HG03135 (cell line): ENCODE results near the gene CCT7.
"Not testable (repeated sequence)": the region's sequence is repeated elsewhere in the genome, so short reads cannot be mapped to it uniquely, and the experiment has no call there.

ENCODE experiments used
- ATAC-seq: cut with Tn5 transposase; IDR thresholded peaks from one replicate; pipeline ENCODE4 v1.9.1; 2021; ENCODE audit warnings: mild to moderate bottlenecking, moderate library complexity; ENCODE audit not compliant: unreplicated experiment

CCT7 gene

GRCh38 chr2:73254343-73255006 is 20.4 kb downstream of the CCT7 start:
- ATAC-seq, result no peak

GRCh38 chr2:73255007-73255644 is 21.0 kb downstream of the CCT7 start:
- ATAC-seq, result no peak

- no peak for ATAC-seq
Observed at GRCh38 chr2:73255907-73256617, 22.0 kb downstream of the CCT7 start.

- no peak for ATAC-seq
Observed at GRCh38 chr2:73256618-73256922, 22.5 kb downstream of the CCT7 start.

GRCh38 chr2:73257021-73257420 is 22.9 kb downstream of the CCT7 start:
- no peak for ATAC-seq

- no peak for ATAC-seq
Observed at GRCh38 chr2:73257425-73258125, 23.5 kb downstream of the CCT7 start.

GRCh38 chr2:73258186-73258912 is 24.2 kb downstream of the CCT7 start:
- ATAC-seq, result no peak

- ATAC-seq, result no peak
Observed at GRCh38 chr2:73258913-73259215, 24.8 kb downstream of the CCT7 start.

- no peak for ATAC-seq
Observed at GRCh38 chr2:73259276-73259675, 25.2 kb downstream of the CCT7 start.

- ATAC-seq, result no peak
Observed at GRCh38 chr2:73259704-73260337, 25.7 kb downstream of the CCT7 start.

GRCh38 chr2:73260338-73260984 is 26.4 kb downstream of the CCT7 start:
- no peak for ATAC-seq

GRCh38 chr2:73262108-73262651 is 28.1 kb downstream of the CCT7 start:
- no peak for ATAC-seq

- not testable (repeated sequence) for ATAC-seq
Observed at GRCh38 chr2:73262691-73263429, 28.8 kb downstream of the CCT7 start.

- no peak for ATAC-seq
Observed at GRCh38 chr2:73263540-73264331, 29.6 kb downstream of the CCT7 start.

- no peak for ATAC-seq
Observed at GRCh38 chr2:73264332-73264606, 30.2 kb downstream of the CCT7 start.

- no peak for ATAC-seq
Observed at GRCh38 chr2:73264783-73265182, 30.7 kb downstream of the CCT7 start.

GRCh38 chr2:73265298-73266060 is 31.4 kb downstream of the CCT7 start:
- ATAC-seq, result no peak
